ENCODE data around the gene CD160. TPM values are rescaled to one million over a fixed set of nuclear protein-coding genes. Genes with fewer than 3 reads are reported as not detected.
A peak's percentile ranks its signal among the peaks of the same experiment; 100 is the strongest.

Gene CD160
- polyA plus RNA-seq, 3 donors: 0.01 to 1.4 (median 0.16) TPM

DNA sequence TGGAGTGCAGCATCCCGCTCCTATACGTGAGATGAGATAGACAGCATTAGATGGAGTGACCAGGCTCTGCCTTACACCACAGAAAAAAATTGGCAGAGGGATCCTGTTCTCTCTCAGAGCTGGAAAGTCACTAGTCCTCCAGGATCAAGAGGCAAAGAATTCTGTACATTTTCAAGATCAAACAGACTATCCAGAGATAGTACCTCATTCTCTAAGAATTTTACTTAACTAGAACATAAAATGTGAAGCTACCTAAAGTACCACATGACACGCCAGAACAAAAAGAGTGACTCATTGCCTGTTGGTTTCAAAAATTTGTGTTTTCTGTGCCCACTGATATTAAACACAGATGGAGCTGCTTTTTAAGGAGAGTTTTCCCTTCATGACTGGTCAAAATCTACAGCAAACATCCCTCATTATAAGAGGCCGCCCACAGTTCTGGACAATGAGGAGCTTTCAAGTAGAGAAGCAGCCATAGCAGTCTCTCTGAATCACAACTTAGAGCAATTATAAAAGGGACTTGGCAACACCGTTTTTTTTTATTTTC, 32.3 kb downstream of the CD160 start:
- Histone ChIP-seq H3K9ac (ENCODE audit: insufficient read depth, low read length, poor library complexity, severe bottlenecking) (no peak overlapping the region), H3K36me3 (replicated peaks in 1 of 2; ENCODE audit: control insufficient read depth in 1 of 2, insufficient read depth in 2 of 2, low read length in 2 of 2) (peaks cover 30 to 82% of the 10 kb centered on the region in 2 donors), H2AFZ (ENCODE audit: insufficient read depth, low read depth, low read length, poor library complexity, severe bottlenecking) (no peak overlapping the region), H3K9me3 (replicated peaks in 1 of 2; ENCODE audit: control insufficient read depth in 1 of 2, insufficient read depth in 1 of 2, low read length in 2 of 2) (no peaks in the 10 kb centered on the region), H3K79me2 (ENCODE audit: insufficient read depth, low read length) (no peaks in the 10 kb centered on the region), H3K4me2 (replicated peaks; ENCODE audit: extremely low read depth, low read length, poor library complexity, severe bottlenecking) (no peak overlapping the region), H3K27ac (ENCODE audit: low read depth in 1 of 2, low read length in 2 of 2) (no peak overlapping the region), H3K27me3 (ENCODE audit: control insufficient read depth in 2 of 2, insufficient read depth in 2 of 2, low read length in 2 of 2) (no peaks in the 10 kb centered on the region), H3K4me3 (replicated peaks in 1 of 3; ENCODE audit: low read depth in 2 of 3, low read length in 3 of 3) (no peak overlapping the region), H3K4me1 (ENCODE audit: control insufficient read depth in 1 of 2, insufficient read depth in 2 of 2, low read length in 2 of 2) (peaks cover 12 to 13% of the 10 kb centered on the region in 2 donors), H4K20me1 (ENCODE audit: insufficient read depth, low read length) (no peaks in the 10 kb centered on the region)
- Mint-ChIP-seq H3K4me1 (peaks cover 28% of the 10 kb centered on the region), H3K36me3 (peaks cover 76 to 87% of the 10 kb centered on the region in 2 donors), H3K9me3 (no peaks in the 10 kb centered on the region), H3K27me3 (ENCODE audit: low read depth in 3 of 3) (peaks cover 0 to 2% (median 0%) of the 10 kb centered on the region in 3 donors), H3K27ac (peak overlapping the region in 1 of 7 donors; percentile 74), H3K4me3 (no peak overlapping the region)
- intact Hi-C loops (cut with micrococcal nuclease): no loop called here
- TF ChIP-seq, protein P1, sequence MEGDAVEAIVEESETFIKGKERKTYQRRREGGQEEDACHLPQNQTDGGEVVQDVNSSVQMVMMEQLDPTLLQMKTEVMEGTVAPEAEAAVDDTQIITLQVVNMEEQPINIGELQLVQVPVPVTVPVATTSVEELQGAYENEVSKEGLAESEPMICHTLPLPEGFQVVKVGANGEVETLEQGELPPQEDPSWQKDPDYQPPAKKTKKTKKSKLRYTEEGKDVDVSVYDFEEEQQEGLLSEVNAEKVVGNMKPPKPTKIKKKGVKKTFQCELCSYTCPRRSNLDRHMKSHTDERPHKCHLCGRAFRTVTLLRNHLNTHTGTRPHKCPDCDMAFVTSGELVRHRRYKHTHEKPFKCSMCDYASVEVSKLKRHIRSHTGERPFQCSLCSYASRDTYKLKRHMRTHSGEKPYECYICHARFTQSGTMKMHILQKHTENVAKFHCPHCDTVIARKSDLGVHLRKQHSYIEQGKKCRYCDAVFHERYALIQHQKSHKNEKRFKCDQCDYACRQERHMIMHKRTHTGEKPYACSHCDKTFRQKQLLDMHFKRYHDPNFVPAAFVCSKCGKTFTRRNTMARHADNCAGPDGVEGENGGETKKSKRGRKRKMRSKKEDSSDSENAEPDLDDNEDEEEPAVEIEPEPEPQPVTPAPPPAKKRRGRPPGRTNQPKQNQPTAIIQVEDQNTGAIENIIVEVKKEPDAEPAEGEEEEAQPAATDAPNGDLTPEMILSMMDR (IDR thresholded peaks at IDR 0.05): no peak
- 100% methylated on average over 3 of the region's 5 CpGs for WGBS (ENCODE audit: insufficient coverage)
- no peak for DNase-seq

DNA sequence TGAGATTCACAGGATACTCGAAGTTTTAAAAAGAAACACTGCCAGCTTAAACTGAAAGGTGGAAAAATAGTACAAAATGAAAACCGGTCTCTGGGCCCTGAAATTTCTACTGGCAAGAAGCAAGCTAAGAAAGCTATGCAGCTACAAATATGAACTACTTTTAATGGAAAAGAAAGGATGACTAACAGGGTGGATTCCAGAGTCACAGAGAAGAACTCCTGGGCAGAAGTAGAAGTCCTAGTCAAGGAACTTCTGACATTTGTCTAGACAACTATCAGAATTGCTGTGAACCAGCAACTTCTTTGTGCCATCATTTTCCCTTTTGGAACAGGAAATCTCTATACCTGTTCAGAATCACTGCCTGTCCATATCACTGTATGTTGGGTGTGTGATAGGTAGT, 38.1 kb downstream of the CD160 start:
- Histone ChIP-seq H3K27me3 (ENCODE audit: control insufficient read depth in 2 of 2, insufficient read depth in 2 of 2, low read length in 2 of 2) (no peaks in the 10 kb centered on the region), H3K4me2 (replicated peaks; ENCODE audit: extremely low read depth, low read length, poor library complexity, severe bottlenecking) (no peak overlapping the region), H3K27ac (ENCODE audit: low read depth in 1 of 2, low read length in 2 of 2) (no peak overlapping the region), H3K36me3 (replicated peaks in 1 of 2; ENCODE audit: control insufficient read depth in 1 of 2, insufficient read depth in 2 of 2, low read length in 2 of 2) (peaks cover 23 to 77% of the 10 kb centered on the region in 2 donors), H3K9ac (ENCODE audit: insufficient read depth, low read length, poor library complexity, severe bottlenecking) (no peak overlapping the region), H3K79me2 (ENCODE audit: insufficient read depth, low read length) (no peaks in the 10 kb centered on the region), H4K20me1 (ENCODE audit: insufficient read depth, low read length) (no peaks in the 10 kb centered on the region), H2AFZ (ENCODE audit: insufficient read depth, low read depth, low read length, poor library complexity, severe bottlenecking) (no peak overlapping the region), H3K4me1 (ENCODE audit: control insufficient read depth in 1 of 2, insufficient read depth in 2 of 2, low read length in 2 of 2) (no peaks in the 10 kb centered on the region), H3K9me3 (replicated peaks in 1 of 2; ENCODE audit: control insufficient read depth in 1 of 2, insufficient read depth in 1 of 2, low read length in 2 of 2) (peaks cover 13 to 18% of the 10 kb centered on the region in 2 donors), H3K4me3 (replicated peaks in 1 of 3; ENCODE audit: low read depth in 2 of 3, low read length in 3 of 3) (no peak overlapping the region)
- intact Hi-C loops (cut with micrococcal nuclease): no loop called here
- Mint-ChIP-seq H3K27ac (no peak overlapping the region), H3K4me1 (no peaks in the 10 kb centered on the region), H3K9me3 (peaks cover 16 to 20% (median 18%) of the 10 kb centered on the region in 7 donors), H3K36me3 (peaks cover 70 to 80% of the 10 kb centered on the region in 2 donors), H3K27me3 (ENCODE audit: low read depth in 3 of 3) (peaks cover 0 to 2% (median 1%) of the 10 kb centered on the region in 3 donors), H3K4me3 (no peak overlapping the region)
- TF ChIP-seq, protein P1 (IDR thresholded peaks at IDR 0.05): no peak
- DNase-seq: no peak
- WGBS (ENCODE audit: insufficient coverage): 100% methylated on average over 2 of the region's 2 CpGs
